NCI-H510A (cell line): ENCODE data around the gene CS.
A peak's percentile ranks its signal among the peaks of the same experiment; 100 is the strongest.
"Not testable (repeated sequence)": the region's sequence is repeated elsewhere in the genome, so short reads cannot be mapped to it uniquely, and the experiment has no call there.

ENCODE experiments used
- DNase-seq: peaks from one replicate; lab custom pipeline; 2025; lab: John Stamatoyannopoulos, UW

Gene CS

GRCh38 chr12:56317675-56318074 lies 17.5 kb upstream of the CS start:
- no peak for DNase-seq

GRCh38 chr12:56315622-56316473 lies 15.7 kb upstream of the CS start, which contains the start of gene CNPY2:
Gene CNPY2 (minus strand): TSS chr12:56315988. CDS start chr12:56315217, 771 bp downstream.
- DNase-seq, result peak; percentile 95

GRCh38 chr12:56315249-56315621 lies 15.1 kb upstream of the CS start:
- no peak for DNase-seq

GRCh38 chr12:56311003-56311402 lies 10.9 kb upstream of the CS start:
- DNase-seq, result no peak

GRCh38 chr12:56308714-56309113 lies 8.6 kb upstream of the CS start:
- DNase-seq, result no peak

- DNase-seq, result no peak
Measured at GRCh38 chr12:56307221-56307965, 7.3 kb upstream of the CS start.

GRCh38 chr12:56304872-56305590 lies 4.9 kb upstream of the CS start:
- DNase-seq, result no peak

GRCh38 chr12:56304276-56304675 lies 4.1 kb upstream of the CS start:
- DNase-seq, result no peak

GRCh38 chr12:56300644-56301464 lies 724 bp upstream of the CS start:
- DNase-seq, result no peak

- DNase-seq, result no peak
Measured at GRCh38 chr12:56299308-56299852, 750 bp downstream of the CS start.

GRCh38 chr12:56298828-56299227 lies 1.3 kb downstream of the CS start:
- no peak for DNase-seq

- no peak for DNase-seq
Measured at GRCh38 chr12:56297400-56297799, 2.7 kb downstream of the CS start.

GRCh38 chr12:56296295-56296694 lies 3.8 kb downstream of the CS start:
- no peak for DNase-seq

GRCh38 chr12:56293795-56294194 lies 6.3 kb downstream of the CS start:
- DNase-seq, result no peak

GRCh38 chr12:56288705-56289387 lies 11.3 kb downstream of the CS start:
- DNase-seq, result no peak

- no peak for DNase-seq
Measured at GRCh38 chr12:56286044-56286830, 13.9 kb downstream of the CS start.

- not testable (repeated sequence) for DNase-seq
Measured at GRCh38 chr12:56284263-56284662, 15.9 kb downstream of the CS start.

- DNase-seq, result no peak
Measured at GRCh38 chr12:56282579-56282978, 17.6 kb downstream of the CS start.

GRCh38 chr12:56282030-56282429 lies 18.1 kb downstream of the CS start:
- DNase-seq, result no peak

GRCh38 chr12:56280849-56281248 lies 19.3 kb downstream of the CS start:
- no peak for DNase-seq
